NCI-H187 (cell line): Measurements from ENCODE around the gene XXYLT1.
"Not testable (repeated sequence)": the region's sequence is repeated elsewhere in the genome, so short reads cannot be mapped to it uniquely, and the experiment has no call there.

Source experiments
- DNase-seq, 2 experiments: peaks; one replicate each; lab custom pipeline; 2025; lab: John Stamatoyannopoulos, UW

The XXYLT1 gene

DNA sequence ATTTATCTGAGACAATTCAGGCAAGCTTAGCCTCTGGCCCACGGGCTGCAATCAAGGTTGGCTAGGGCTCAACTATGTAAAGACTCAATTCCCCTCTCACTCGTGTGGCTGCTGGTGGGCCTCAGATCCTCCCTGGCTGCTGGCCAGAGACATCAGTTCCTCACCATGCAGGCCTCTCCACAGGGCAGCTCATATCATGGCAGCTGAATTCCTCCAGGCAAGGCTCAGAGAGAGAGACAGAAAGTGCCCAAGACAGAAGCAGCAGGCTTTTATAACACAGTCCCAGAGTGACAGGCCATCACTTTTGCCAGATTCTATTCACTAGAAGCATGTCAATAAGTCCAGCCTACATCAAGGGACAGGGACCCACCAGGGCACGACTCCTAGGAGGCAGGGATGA lies 63.2 kb downstream of the XXYLT1 start:
- DNase-seq, result no peak

DNA sequence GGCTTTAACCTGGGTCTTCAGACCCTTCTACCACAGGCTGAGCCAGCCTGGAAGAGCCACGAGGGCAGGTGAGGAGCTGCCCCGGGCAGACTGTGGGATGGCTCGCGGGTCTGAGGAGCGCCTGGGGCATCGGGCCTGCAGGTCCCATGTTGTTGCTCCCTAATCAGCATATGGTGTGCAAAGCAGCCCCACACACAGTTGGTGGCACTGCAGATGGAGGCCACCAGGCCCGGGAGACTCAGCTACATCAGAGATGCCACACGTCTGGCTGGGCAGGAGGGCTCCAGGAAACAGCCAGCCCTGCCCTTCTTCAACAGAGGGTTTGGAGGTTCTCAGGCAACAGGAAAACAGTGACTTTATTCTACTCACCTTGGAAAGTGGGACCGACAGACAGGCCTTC lies 63.9 kb downstream of the XXYLT1 start:
- no peak for DNase-seq

DNA sequence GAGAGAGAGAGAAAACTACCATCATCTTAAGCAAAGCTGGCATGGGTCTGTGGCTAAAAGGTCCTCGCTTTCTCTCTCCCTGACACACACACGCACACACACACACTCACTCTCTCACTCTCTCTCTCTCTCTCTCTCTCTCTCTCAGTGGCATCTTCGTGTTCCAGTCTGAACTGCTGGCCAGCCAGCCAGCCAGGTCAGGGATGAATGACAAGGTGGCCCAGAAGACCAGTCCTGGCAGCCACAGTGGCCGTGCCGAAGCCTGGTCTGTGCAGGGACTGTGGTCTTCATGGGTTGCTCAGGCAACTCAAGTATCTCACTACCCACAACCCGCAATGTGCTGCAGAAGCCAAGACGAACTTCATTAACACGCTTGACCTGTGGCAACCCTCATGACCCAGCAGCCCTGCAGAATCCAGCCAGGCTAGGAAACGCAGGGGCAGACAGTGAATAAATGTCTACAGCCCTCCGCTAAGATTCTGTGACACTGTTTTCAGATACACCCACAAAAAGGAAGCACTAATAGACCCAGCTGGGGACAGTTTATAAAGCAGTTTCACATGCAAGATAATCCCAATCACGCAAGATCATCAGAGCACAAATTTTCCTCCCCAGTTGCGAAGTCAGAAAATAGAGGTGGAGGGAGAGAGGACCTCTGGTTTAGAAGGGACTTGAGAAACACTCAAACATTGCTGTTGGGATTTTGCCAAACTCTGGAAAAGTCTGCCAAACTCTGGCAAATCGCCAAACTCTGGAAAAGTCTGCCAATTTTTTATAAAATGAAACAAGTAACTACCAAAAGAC lies 66.4 kb downstream of the XXYLT1 start:
- DNase-seq, result no peak

DNA sequence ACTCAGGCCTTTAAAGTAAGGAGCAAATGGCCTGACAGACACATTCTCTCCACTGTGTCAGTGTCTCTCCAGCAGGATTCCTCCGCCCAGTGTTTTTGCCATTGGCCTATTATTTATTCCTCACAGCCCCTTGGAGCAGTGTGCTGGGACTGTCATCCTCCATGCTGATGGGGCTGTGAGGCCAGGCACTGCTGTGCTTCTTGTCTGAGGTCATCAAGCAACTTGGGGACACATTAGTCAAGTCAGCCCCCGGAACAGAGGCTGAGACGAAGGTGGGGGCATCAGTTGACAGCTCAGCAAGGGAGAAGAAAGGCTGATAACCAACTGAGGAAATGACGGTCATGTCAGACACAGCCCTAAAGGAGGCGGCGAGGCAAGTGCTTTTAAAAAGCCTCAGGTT lies 67.4 kb downstream of the XXYLT1 start:
- DNase-seq, result no peak

DNA sequence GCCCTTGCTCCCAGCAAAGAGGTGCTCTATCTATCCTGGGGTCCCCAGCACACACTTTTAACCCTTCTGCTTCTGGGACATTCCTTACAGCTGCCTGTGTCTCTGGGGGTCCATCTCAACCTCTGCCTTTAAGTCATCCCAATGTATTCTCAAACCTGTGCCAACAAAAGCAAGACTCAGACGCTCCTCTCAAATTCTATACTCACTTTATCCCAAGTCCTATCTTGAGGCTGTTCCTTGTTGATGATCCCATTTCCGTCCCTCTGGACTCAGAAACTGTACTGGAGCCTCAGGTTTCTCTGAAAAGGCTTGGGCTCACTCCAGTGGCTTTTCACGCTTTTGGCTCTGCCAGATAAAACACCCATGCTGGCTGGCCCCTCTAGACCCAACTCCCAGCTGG lies 69.7 kb downstream of the XXYLT1 start:
- DNase-seq, result no peak

DNA sequence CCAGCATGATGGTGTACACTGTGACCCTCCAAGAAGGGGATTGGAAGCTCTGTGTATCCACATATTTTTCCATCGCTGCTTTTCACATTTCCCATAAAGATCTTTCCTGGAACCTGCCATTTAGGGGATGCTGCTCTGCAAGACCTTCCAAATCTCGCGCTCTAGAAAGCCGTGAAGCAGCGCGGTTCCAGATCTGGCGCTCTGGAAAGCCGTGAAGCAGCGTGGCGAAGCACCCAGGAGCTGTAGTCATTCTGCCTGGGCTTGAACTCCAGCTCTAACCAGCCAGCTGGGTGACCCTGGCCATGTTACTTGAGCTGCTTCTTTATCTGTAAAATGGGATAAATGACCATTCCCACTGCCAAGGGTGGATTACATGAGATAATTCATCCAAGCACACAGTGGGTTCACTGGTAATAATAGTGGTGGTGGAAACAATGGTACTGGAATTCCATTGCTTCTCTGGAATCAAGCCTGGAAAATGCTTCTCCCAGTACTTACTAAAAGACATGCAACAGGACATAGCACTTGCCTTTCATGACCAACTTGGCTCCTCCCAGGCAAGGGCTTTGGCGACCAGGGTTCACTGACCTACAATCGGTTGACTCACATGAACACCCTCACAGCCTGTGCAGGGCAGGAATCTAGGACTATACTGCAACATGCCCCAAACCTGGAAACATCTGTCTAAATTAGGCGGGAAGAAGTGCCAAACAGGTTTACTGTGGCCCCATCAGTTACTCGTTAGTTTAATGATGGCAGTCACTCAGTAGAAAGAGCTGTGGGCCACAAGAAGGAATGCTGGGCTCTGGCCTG lies 70.7 kb downstream of the XXYLT1 start:
- no peak for DNase-seq

DNA sequence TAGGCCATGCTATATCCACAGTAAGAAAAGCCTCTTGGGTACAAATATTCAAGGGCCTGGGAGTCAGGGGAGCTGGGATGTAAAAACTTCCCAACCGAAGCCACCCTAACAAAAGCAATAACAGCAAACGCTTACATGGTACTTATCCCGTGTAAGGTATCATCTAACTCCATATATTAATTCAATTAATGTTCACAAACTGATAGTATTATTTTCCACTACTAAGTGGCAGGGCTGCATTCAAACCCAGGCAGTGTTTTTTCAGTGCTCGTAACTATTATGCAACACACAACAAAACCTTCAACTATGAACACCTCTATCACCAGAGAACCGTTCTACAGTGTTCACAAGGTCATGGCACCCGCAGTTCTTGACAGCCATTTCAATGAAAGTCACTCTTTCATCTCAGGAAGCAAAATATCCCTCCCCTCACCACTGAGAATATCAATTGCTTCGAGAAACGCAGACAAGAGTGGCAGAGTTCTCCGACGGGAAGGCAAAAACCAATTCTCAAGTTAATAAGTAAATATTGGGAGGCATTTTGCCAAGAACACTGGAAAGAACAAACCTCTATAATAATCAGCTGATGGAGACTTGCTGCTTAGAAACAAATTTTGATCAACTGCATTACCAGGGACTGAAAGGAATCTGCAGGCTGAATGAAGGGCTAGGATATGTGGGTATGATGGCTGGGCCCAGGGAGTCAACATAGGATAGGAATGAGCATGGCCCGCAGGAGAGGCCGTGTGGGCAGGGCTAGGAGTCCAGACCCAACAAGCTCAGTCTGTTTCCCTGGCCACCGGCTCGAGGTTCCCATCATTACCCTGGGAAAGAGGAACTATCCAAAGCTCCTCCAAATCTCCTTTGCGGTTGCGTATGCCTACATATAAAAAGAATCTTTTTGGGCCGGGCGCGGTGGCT lies 72.3 kb downstream of the XXYLT1 start:
- DNase-seq, result no peak

DNA sequence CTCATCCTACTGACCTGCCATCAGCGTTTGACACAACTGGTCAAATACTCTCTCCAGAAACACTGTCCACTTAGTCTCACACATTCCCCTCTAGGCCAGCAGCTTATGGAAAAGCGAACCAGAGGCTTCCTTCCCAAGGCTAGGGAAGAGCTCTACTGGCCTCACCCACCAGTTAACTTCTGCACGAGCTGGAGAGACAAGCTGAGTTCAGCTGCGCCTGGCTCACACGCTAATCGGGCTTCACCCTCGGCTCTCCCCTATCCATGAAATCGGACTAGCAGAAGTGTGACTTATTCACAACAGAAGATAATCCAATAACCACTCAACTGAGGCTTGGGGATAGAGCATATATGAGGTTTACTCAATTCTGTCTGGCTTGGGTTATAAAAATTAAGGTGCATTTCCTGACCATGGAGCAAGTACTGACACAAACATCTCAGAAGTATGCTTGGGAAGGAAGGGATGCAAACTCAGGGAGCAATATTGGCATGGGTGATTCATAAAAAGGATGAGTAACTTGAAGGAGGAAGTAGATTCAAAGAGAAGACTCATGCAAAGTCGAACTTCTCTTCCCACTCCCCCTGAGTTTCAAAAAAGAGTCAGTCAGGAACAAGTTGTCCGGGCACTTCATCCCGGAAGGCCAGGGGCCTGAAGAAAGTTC lies 73.1 kb downstream of the XXYLT1 start:
- no peak for DNase-seq

DNA sequence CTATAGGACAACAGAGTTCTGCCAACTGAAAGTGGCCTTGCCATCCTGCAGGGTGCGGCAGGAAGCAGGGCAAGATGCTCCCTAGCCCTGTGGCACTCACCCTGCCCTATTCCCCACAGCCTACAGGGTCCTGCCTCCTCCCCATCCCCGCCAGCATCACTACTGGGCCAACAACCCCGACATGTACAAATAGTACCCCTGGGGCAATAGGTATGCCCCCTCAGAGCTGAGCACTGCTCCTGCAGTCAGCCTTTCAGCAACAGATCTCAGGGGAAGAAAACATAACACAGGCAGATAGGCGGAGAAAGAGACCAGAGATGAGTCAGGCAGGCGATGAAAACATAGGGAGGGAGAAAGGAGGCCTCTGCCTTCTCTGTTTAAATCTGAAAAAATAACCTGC lies 74.7 kb downstream of the XXYLT1 start:
- no peak for DNase-seq

DNA sequence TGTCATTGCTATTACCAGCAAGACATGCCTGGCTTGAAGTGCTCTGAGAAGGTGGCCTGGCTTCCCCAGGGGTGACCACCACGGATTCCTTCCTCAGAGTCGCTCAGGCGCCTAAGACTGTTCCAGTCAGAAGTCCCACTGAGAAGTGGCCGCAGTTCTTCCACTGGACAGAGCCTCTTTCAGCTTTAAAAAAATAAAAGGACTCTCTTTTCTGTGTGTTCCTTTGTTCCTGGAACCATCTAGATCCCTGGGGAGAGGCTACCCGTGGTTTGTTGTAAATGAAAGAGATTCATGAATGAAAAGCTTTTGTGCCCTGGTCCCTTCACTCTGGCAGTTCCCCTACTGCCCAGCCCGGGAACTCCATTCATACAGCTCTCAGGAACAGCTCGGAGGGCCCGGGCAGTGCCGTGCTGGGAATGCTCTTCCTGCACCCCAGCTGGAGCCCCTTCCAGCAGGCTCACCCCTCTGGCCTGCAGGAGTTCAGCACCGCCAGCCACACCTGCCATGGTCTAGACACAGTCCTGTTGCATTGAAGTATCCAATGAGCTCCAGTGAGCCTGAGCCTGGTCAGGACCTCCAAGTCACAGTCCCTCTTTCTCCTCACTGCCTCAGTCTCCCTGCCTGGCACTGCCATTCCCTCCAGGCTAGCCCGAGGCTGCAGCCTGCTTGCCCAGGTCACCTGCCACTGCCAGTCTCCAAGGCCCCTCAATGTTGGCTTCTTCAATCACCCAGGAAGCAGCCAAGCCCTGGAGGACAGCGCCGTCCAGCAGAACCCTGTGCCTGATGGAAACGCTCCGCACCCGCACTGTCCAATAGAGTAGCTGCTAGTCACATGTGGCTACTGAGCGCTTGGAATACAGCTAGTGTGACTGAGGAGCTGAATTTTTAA lies 75.4 kb downstream of the XXYLT1 start:
- peak; percentile 17 to 76 for DNase-seq

DNA sequence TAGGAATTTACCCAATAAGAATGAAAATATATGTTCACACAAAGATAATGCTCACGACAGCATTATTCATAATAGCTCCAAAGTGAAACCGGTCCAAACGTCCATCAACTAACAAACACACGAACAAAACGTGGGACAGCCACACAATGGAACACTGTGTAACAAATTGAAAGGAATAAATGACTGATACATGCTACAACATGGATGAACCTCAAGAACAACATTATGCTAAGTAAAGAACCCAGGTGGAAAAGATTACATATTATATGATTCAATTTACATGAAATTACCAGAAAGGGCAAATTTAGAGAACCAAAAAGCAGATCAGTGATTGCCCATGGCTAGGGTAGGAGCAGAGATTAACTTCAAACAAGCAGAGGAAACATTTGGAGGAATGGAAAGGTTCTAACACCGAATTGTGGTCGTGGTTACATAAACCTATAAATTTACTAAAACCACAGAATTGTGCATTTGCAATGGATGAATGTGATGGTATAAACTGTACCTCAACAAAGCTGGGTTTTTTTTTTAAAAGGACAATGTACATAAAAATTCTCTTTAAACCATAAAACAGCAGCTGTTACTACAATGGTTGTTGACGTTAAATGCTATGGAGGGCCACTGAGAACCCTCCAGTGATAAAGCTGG lies 76.3 kb downstream of the XXYLT1 start:
- DNase-seq, result no peak

DNA sequence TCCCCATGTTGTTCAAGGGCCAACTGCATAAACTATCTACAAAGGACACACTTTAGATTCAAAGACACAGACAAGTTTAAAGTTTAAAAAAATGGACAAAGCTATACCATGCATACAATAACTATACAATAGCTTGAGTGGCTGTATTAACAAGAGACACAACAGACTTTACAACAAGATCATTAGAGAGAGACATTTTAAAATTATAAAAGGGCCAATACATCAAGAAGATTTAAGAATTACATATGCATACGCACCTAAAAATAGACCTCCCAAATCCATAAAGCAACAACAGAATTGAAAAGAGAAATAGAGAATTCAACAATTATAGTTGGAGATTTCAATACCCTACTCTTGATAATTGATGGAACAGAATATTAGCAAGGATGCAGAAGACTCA lies 79.4 kb downstream of the XXYLT1 start:
- DNase-seq, result no peak

DNA sequence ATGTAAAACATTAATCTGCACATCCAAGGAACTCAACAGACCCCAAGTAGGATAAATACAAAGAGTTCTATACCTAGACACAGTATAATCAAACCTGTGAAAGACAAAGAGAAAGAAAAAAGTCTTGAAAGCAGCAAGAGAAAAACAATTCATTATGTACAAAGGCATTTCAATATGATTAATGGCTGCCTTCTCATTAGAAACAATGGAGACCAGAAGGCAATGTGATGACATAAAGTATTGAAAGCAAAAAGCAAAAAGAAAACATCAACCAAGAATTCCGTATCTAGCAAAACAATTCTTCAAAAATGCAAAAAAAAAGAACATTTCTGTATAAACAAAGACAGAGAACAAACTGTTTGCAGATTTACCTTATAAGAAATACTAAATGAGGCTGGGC lies 81.1 kb downstream of the XXYLT1 start:
- no peak for DNase-seq

DNA sequence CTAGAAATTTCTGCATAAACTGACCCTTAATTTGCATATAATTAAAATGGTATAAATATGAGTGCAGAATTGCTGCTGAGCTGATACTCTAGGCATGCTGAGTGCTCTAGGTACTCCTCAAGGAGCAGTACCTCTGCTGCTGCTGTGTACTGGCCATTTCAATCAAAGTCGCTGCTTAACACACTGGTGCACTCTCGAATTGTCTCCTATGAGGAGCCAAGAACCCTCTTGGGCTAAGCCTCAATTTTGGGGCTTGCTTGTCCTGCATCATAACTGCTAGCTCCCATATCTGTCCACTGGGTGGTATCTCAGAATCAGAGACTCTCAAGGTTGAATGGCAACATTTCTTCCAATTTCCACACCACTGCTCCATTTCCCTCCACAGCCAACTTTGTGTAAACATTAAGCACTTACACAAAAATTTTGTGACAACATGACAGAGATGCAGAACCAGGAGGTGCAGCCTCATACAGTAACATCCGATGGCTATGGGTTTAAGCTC lies 82.5 kb downstream of the XXYLT1 start:
- DNase-seq, result no peak

DNA sequence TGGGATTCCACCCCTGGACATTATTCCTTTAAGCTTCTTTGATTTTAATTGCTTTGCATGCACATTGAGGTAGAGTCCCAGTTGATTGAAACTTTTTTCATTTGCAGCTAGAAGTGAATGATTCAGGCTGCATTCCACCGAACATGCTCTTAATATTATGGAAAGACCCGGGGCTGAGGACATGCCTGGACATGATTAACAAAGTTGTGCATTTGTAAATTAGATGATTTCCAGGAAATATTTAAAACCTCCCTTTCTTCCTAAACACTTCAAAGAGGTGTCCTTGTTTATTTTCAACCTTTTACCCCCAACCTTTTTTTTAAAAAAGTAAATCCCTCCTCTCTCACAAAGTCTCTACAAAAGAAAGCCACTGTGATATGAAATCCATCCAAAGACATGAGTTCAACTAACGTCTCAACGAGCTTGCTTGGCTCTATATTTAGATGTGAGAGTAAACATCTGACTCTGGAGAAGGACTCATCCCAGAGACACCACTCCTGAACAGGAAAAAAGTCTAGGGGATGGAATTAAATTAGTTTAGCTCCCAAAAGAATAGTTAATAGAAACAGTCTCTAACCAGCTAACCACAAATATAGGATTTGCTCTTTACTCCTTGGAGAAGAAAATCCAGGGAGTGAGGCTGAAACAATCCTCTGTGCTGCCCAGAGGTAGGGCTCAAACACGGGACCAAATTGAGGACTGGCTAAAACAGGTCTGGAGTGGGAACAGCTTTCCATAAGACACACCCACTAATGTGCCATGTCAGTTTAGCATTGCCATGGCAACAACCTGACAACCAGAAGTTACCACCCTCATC lies 83.1 kb downstream of the XXYLT1 start:
- DNase-seq, result no peak

DNA sequence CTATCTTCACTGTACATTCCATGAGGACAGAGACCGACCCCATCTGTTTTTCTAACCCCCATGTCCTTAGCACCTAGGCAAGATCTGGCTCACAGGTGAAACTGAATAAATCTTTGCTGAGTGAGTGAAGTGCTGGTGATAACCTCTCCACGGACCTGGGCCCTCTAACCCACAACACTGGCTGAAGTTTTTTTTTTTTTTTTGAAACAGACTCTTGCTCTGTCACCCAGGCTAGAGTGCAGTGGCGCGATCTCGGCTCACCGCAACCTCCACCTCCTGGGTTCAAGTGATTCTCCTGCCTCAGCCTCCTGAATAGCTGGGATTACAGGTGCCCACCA lies 84.3 kb downstream of the XXYLT1 start:
- DNase-seq, result not testable (repeated sequence)

DNA sequence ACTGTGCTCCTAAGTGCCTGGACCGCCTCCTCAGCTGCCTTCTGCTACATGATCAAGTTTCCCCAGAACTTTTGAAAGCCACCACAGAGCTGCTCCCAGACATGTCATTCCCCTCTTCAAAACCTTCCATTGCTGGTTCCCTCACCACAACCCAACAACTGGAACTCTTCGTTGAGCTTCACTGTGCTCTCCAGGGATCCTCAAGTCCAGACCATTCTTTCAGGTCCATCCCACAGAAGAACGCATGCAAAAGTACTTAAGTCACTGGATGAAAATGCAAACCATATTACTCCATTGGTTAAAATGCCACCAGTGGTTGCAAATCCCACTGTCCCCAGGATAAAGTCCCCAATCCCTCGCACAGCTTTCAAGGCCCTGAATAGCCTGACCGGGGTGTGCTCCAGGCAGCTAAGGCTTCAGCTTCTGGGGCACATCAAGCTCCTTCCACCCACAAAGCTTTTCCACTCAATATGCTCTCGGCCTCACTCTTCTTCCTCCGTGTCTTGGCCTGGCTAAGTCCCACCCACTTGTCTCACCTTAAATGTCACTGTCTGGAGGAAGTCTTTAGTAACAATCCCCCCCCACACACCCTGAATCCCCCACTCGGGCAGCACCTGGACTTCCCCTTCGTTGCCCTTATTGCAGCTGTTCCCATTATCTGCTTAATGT lies 84.8 kb downstream of the XXYLT1 start:
- no peak for DNase-seq

DNA sequence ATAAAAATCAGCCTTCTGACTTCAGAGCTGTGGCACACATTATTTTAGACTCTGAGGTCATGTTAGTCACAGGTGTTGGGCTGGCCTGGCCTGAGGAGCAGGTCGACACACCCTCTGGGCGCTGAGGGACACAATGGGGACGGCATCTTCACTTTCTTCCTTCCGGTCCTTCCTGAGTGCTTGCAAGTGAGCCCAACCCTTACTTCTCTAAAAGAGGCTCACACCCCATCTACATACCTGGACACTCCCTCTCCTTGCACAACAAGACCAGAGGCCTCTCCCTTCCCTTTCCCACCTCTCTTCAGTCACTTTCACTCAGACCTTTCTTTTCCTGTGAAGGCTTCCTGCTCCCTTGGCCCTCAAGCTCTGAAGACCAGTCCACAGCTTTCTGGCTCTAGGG lies 85.4 kb downstream of the XXYLT1 start:
- no peak for DNase-seq
